ENCODE results near the gene TP53. TPM values are rescaled to one million over a fixed set of nuclear protein-coding genes. Genes with fewer than 3 reads are reported as not detected.

The TP53 gene
- polyA plus RNA-seq, 1 donor from 2014 or later: 13.8 TPM

- H3K9me2 ChIP-seq (ENCODE audit: insufficient read depth, low read length): no peaks in the 10 kb centered on the region
- no peaks in the 10 kb centered on the region for H3K36me3 ChIP-seq (ENCODE audit: insufficient read depth, low read length)
- no peaks in the 10 kb centered on the region for H3K9me3 ChIP-seq (ENCODE audit: low read length)
- H3K4me3 ChIP-seq (ENCODE audit: low read length): peak overlapping the region; percentile 96
- H3K27ac ChIP-seq (ENCODE audit: low read length): peak overlapping the region; percentile 100
- H3K79me2 ChIP-seq (replicated peaks; ENCODE audit: insufficient read depth, low read length): peaks cover 43% of the 10 kb centered on the region
- peak overlapping the region; percentile 61 for H3K4me2 ChIP-seq (ENCODE audit: low read length)
- H3K9ac ChIP-seq (ENCODE audit: low read length): peak overlapping the region; percentile 98
- no peak for TF ChIP-seq RAD21 (conservative IDR thresholded peaks at IDR 0.05)
- TF ChIP-seq TAF1 (IDR thresholded peaks at IDR 0.05; ENCODE audit: low read depth): no peak
- peaks cover 5% of the 10 kb centered on the region for H3F3A ChIP-seq (ENCODE audit: insufficient read depth, low read length, poor library complexity, severe bottlenecking)
- H4K20me1 ChIP-seq (ENCODE audit: insufficient read depth): no peaks in the 10 kb centered on the region
- no peaks in the 10 kb centered on the region for H3K27me3 ChIP-seq (ENCODE audit: insufficient read depth, low read depth, low read length)
- H2AFZ ChIP-seq (ENCODE audit: low read depth, low read length): no peak overlapping the region
Measured at GRCh38 chr17:7684851-7685532, 2.3 kb downstream of the TP53 start.

- no peak for TF ChIP-seq EZH2 (IDR thresholded peaks at IDR 0.05; ENCODE audit: borderline replicate concordance, insufficient read depth, low read length, poor library complexity, severe bottlenecking)
- no peak for TF ChIP-seq EP300 (conservative IDR thresholded peaks at IDR 0.05; ENCODE audit: poor library complexity, severe bottlenecking)
- no peak for TF ChIP-seq RAD21 (conservative IDR thresholded peaks at IDR 0.05)
- TF ChIP-seq POLR2AphosphoS5 (IDR thresholded peaks at IDR 0.05): no peak
- no peak for TF ChIP-seq REST (IDR thresholded peaks at IDR 0.05; ENCODE audit: borderline replicate concordance)
- TF ChIP-seq CTCF (IDR thresholded peaks at IDR 0.05; ENCODE audit: poor library complexity, severe bottlenecking): no peak
- no peak for TF ChIP-seq MXI1 (conservative IDR thresholded peaks at IDR 0.05; ENCODE audit: poor library complexity, severe bottlenecking)
- TF ChIP-seq TAF1 (IDR thresholded peaks at IDR 0.05; ENCODE audit: low read depth): no peak
- no peak for TF ChIP-seq SMC3 (conservative IDR thresholded peaks at IDR 0.05; ENCODE audit: poor library complexity)
- peaks cover 3% of the 10 kb centered on the region for H3K79me2 ChIP-seq (replicated peaks; ENCODE audit: insufficient read depth, low read length)
Measured at GRCh38 chr17:7677388-7678067, 9.8 kb downstream of the TP53 start.

More at GRCh38 chr17:7677388-7678067, 9.8 kb downstream of the TP53 start:
- H3K4me3 ChIP-seq (ENCODE audit: low read length): no peak overlapping the region
- H3K9me3 ChIP-seq (ENCODE audit: low read length): no peaks in the 10 kb centered on the region
- no peak overlapping the region for H2AFZ ChIP-seq (ENCODE audit: low read depth, low read length)
- no peaks in the 10 kb centered on the region for H3F3A ChIP-seq (ENCODE audit: insufficient read depth, low read length, poor library complexity, severe bottlenecking)
- peaks cover 11% of the 10 kb centered on the region for H3K36me3 ChIP-seq (ENCODE audit: insufficient read depth, low read length)
- H3K27ac ChIP-seq (ENCODE audit: low read length): no peak overlapping the region
- H3K27me3 ChIP-seq (ENCODE audit: insufficient read depth, low read depth, low read length): no peaks in the 10 kb centered on the region
- H4K20me1 ChIP-seq (ENCODE audit: insufficient read depth): no peaks in the 10 kb centered on the region
- H3K9me2 ChIP-seq (ENCODE audit: insufficient read depth, low read length): no peaks in the 10 kb centered on the region
- H3K9ac ChIP-seq (ENCODE audit: low read length): no peak overlapping the region
- no peak overlapping the region for H3K4me2 ChIP-seq (ENCODE audit: low read length)

All from neural cell (in vitro differentiated cells).